ENCODE data around the gene CHPT1. TPM values are rescaled to one million over a fixed set of nuclear protein-coding genes. Genes with fewer than 3 reads are reported as not detected.

Gene CHPT1
- total and polyA plus RNA-seq, 2 of the 13 experiments (the other 11 are each of a cell fraction or from before 2014, with no cell fraction given), result 117 to 178 TPM

- no peak overlapping the region for H3K27ac ChIP-seq (ENCODE audit: extremely low read length, insufficient read depth, low read length)
- H3K9ac ChIP-seq (ENCODE audit: insufficient read depth, low read depth, low read length), result no peak overlapping the region
- ChIA-PET POLR2A (no interaction called here), CTCF (ENCODE audit: low intra/inter-chr PET ratio, low total read pairs) (no interaction called here)
- no TSS peak for BruUV-seq (replicated peaks)
- H3K9me3 ChIP-seq (ENCODE audit: low read length), result no peaks in the 10 kb centered on the region
- no peaks in the 10 kb centered on the region for H4K20me1 ChIP-seq (ENCODE audit: insufficient read depth, low read length)
- WGBS (ENCODE audit: low lambda C conversion rate), result 97% methylated on average over 4 of the region's 4 CpGs
- peaks cover 1 to 13% of the 10 kb centered on the region in 2 experiments; a peak in 4 of 5 replicates for H3K36me3 ChIP-seq (replicated peaks in 1 of 2; ENCODE audit: control insufficient read depth in 1 of 2, insufficient read depth in 2 of 2, low read length in 2 of 2)
- DNase-seq (ENCODE audit: low spot score) (no peak), ATAC-seq (no peak), FAIRE-seq (no peak)
- intact Hi-C loops (cut with micrococcal nuclease; ENCODE audit: unreplicated experiment), result no loop called here
- H2AFZ ChIP-seq (ENCODE audit: low read length), result no peak overlapping the region
- no peaks in the 10 kb centered on the region for H3K27me3 ChIP-seq (ENCODE audit: control insufficient read depth in 1 of 2, insufficient read depth in 2 of 2, low read length in 2 of 2)
- TF ChIP-seq, protein P1, sequence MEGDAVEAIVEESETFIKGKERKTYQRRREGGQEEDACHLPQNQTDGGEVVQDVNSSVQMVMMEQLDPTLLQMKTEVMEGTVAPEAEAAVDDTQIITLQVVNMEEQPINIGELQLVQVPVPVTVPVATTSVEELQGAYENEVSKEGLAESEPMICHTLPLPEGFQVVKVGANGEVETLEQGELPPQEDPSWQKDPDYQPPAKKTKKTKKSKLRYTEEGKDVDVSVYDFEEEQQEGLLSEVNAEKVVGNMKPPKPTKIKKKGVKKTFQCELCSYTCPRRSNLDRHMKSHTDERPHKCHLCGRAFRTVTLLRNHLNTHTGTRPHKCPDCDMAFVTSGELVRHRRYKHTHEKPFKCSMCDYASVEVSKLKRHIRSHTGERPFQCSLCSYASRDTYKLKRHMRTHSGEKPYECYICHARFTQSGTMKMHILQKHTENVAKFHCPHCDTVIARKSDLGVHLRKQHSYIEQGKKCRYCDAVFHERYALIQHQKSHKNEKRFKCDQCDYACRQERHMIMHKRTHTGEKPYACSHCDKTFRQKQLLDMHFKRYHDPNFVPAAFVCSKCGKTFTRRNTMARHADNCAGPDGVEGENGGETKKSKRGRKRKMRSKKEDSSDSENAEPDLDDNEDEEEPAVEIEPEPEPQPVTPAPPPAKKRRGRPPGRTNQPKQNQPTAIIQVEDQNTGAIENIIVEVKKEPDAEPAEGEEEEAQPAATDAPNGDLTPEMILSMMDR (CRISPR knock-in tag; IDR thresholded peaks at IDR 0.05), result no peak
- TF ChIP-seq NONO (IDR thresholded peaks at IDR 0.05) (no peak), NONO (CRISPR knock-in tag; conservative IDR thresholded peaks at IDR 0.05) (no peak), BRD4 (CRISPR knock-in tag; IDR thresholded peaks at IDR 0.05) (no peak), EP300 (IDR thresholded peaks at IDR 0.05; ENCODE audit: low read depth in 2 of 2, low read length in 2 of 2) (no peak), EP300 (CRISPR knock-in tag; IDR thresholded peaks at IDR 0.05; ENCODE audit: borderline replicate concordance) (no peak), POLR2G (IDR thresholded peaks at IDR 0.05; ENCODE audit: low read depth, low read length) (peak; percentile 5; the same call in 1 of the 2 replicates), SETDB1 (CRISPR knock-in tag; IDR thresholded peaks at IDR 0.05; ENCODE audit: borderline replicate concordance) (no peak), ATF1 (CRISPR knock-in tag; IDR thresholded peaks at IDR 0.05) (no peak), CBX2 (IDR thresholded peaks at IDR 0.05; ENCODE audit: low read depth, low read length) (no peak), CBX2 (CRISPR knock-in tag; IDR thresholded peaks at IDR 0.05; ENCODE audit: low read depth) (no peak)
- in situ Hi-C loops (cut with HindIII; ENCODE audit: extremely low pct_ligation_motif_present, low pct_unique_long_range_greater_than_20kb), result loop anchor here (25.0 kb wide), 1 partner anchor 338 kb away; the partner anchor contains the start of gene ARL1
- peaks cover 5% of the 10 kb centered on the region; the same call in 1 of the 2 replicates for H3K4me1 ChIP-seq (ENCODE audit: insufficient read depth, low read length)
- H3K79me2 ChIP-seq (ENCODE audit: insufficient read depth, low read length), result no peaks in the 10 kb centered on the region
- H3K4me2 ChIP-seq (ENCODE audit: low read depth, low read length), result no peak overlapping the region
- no peak overlapping the region for H3K4me3 ChIP-seq (replicated peaks in 1 of 3; ENCODE audit: insufficient read depth in 1 of 3, low read depth in 2 of 3, low read length in 3 of 3)
Measured at GRCh38 chr12:101750152-101750551, 52.7 kb downstream of the CHPT1 start.
